Prostate gland (tissue), 2 donors: ENCODE measurements around the gene CTNND2. TPM values are rescaled to one million over a fixed set of nuclear protein-coding genes. Genes with fewer than 3 reads are reported as not detected.

Source experiments
- DNase-seq: peaks from one replicate; pipeline ENCODE4 v3.0.0-alpha.2; 2019; ENCODE audit warnings: low spot score
- H3K27ac ChIP-seq, 2 donors: fragments of 200-600 bp; sonication (generic); 2 replicates each; pipeline ENCODE4 v1.5.1; 2017 to 2019
- H3K27me3 ChIP-seq: fragments of 200-600 bp; sonication (generic); replicated peaks from 2 replicates; pipeline ENCODE4 v1.5.1; 2019; ENCODE audit not compliant: insufficient read depth
- H3K36me3 ChIP-seq, 2 donors: fragments of 200-600 bp; sonication (generic); 1 replicate in 1 of 2; 2 replicates in 1 of 2; pipeline versions ENCODE4 v1.5.1 to v1.8.1; 2017 to 2019
- H3K4me1 ChIP-seq: fragments of 200-600 bp; sonication (generic); replicated peaks from 2 replicates; pipeline ENCODE4 v1.5.1; 2019
- H3K4me3 ChIP-seq, 2 donors: fragments of 200-600 bp; sonication (generic); 2 replicates each; pipeline ENCODE4 v1.5.1; 2017 to 2019
- H3K9me3 ChIP-seq: fragments of 200-600 bp; sonication (generic); 2 replicates; pipeline ENCODE4 v1.5.1; 2017
- POLR2A ChIP-seq: fragments of 450-650 bp; IDR thresholded peaks from one replicate; pipeline ENCODE4 v1.6.1; 2016; ENCODE audit warnings: antibody characterized with exemption, mild to moderate bottlenecking
- POLR2AphosphoS5 ChIP-seq: sonication (generic); formaldehyde crosslinking; IDR thresholded peaks from one replicate; pipeline ENCODE4 v1.6.1; 2017; ENCODE audit warnings: antibody characterized with exemption
- whole genome bisulfite sequencing: methylation state at CpG from one replicate; pipeline ENCODE4 v1.1.5; 2018; 5-methylcytosine and 5-hydroxymethylcytosine counted together
- intact Hi-C: fragments of 100-400 bp; cut with DNase I; formaldehyde crosslinking; loops from one replicate; pipeline ENCODE4 v1.14.2; 2022
- total RNA-seq, 2 donors: library from RNA; depleted of rRNA; stranded (reverse); fragments of >200 nt; gene quantifications; one replicate each; pipeline ENCODE4 v1.1.0, GENCODE V29; 2016
- TF ChIP-seq, protein P1 (sequence below), 4 experiments: fragments of 200-600 bp in 2 of 4; fragments of 450-650 bp in 2 of 4; sonication (generic) in 2 of 4; IDR thresholded peaks; 1 replicate in 3 of 4; 2 replicates in 1 of 4; pipeline ENCODE4 v1.5.1; 2016 to 2019; ENCODE audit warnings: antibody characterized with exemption in 4 of 4, mild to moderate bottlenecking in 2 of 4, moderate library complexity in 2 of 4

The CTNND2 gene
- total RNA-seq, 2 donors from 2014 or later = 5.5 to 11.2 TPM

- Histone ChIP-seq H3K27ac (no peak overlapping the region), H3K27me3 (no peaks in the 10 kb centered on the region), H3K36me3 (no peaks in the 10 kb centered on the region), H3K9me3 (no peaks in the 10 kb centered on the region), H3K4me1 (no peaks in the 10 kb centered on the region), H3K4me3 (no peak overlapping the region)
- intact Hi-C loops = no loop called here
- 85% methylated on average over 5 of the region's 5 CpGs for WGBS
- DNase-seq = no peak
- no peak for TF ChIP-seq POLR2AphosphoS5
- no peak for TF ChIP-seq POLR2A
- TF ChIP-seq, protein P1, sequence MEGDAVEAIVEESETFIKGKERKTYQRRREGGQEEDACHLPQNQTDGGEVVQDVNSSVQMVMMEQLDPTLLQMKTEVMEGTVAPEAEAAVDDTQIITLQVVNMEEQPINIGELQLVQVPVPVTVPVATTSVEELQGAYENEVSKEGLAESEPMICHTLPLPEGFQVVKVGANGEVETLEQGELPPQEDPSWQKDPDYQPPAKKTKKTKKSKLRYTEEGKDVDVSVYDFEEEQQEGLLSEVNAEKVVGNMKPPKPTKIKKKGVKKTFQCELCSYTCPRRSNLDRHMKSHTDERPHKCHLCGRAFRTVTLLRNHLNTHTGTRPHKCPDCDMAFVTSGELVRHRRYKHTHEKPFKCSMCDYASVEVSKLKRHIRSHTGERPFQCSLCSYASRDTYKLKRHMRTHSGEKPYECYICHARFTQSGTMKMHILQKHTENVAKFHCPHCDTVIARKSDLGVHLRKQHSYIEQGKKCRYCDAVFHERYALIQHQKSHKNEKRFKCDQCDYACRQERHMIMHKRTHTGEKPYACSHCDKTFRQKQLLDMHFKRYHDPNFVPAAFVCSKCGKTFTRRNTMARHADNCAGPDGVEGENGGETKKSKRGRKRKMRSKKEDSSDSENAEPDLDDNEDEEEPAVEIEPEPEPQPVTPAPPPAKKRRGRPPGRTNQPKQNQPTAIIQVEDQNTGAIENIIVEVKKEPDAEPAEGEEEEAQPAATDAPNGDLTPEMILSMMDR (IDR thresholded peaks at IDR 0.05) = no peak
Measured at GRCh38 chr5:11181940-11182339, 722.3 kb downstream of the CTNND2 start.

DNA sequence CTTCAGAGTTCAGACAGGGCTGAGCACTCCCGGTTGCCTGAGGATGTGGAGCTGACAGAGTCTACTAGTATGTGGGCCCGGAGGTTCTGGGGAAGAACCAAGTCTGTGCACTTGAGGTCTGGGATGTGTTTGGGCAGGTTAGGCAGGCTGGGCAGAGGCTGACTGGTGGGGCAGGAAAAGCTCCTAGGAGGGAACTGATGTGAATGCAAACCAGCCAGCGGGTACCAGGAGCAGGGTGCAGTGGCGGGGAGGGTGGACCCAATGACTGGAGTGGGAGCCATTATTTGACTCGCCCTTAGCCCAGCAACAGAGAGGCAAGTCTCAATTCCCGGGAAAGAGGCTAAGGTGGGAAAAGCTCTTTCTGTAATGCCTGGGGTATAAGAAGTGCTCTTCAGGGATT, 723.4 kb downstream of the CTNND2 start:
- WGBS = 80% methylated on average over 6 of the region's 6 CpGs
- DNase-seq = no peak
- intact Hi-C loops = no loop called here

GRCh38 chr5:11177999-11178711, 726.1 kb downstream of the CTNND2 start:
- Histone ChIP-seq H3K36me3 (no peaks in the 10 kb centered on the region), H3K4me3 (no peak overlapping the region), H3K4me1 (no peaks in the 10 kb centered on the region), H3K9me3 (no peaks in the 10 kb centered on the region), H3K27me3 (no peaks in the 10 kb centered on the region), H3K27ac (no peak overlapping the region)
- intact Hi-C loops = no loop called here
- 97% methylated on average over 2 of the region's 2 CpGs for WGBS
- DNase-seq = no peak
- TF ChIP-seq, protein P1 (IDR thresholded peaks at IDR 0.05) = no peak
- TF ChIP-seq POLR2A (no peak), POLR2AphosphoS5 (no peak)

More for the DNA sequence above, 723.4 kb downstream of the CTNND2 start:
- Histone ChIP-seq H3K27ac (no peak overlapping the region), H3K9me3 (no peaks in the 10 kb centered on the region), H3K4me3 (no peak overlapping the region), H3K4me1 (no peaks in the 10 kb centered on the region), H3K36me3 (no peaks in the 10 kb centered on the region), H3K27me3 (no peaks in the 10 kb centered on the region)
- TF ChIP-seq, protein P1 (IDR thresholded peaks at IDR 0.05) = no peak
- TF ChIP-seq POLR2AphosphoS5 (no peak), POLR2A (no peak)

- H3K4me1 ChIP-seq = no peaks in the 10 kb centered on the region
- no peaks in the 10 kb centered on the region for H3K27me3 ChIP-seq
- DNase-seq = no peak
- no peak overlapping the region for H3K4me3 ChIP-seq
- H3K27ac ChIP-seq = no peak overlapping the region
- H3K9me3 ChIP-seq = no peaks in the 10 kb centered on the region
- intact Hi-C loops = no loop called here
- TF ChIP-seq, protein P1 (IDR thresholded peaks at IDR 0.05) = no peak
- TF ChIP-seq POLR2AphosphoS5 (no peak), POLR2A (no peak)
- 44% methylated on average over 7 of the region's 7 CpGs for WGBS
- no peaks in the 10 kb centered on the region for H3K36me3 ChIP-seq
Measured at GRCh38 chr5:11174591-11174990, 729.7 kb downstream of the CTNND2 start.

DNA sequence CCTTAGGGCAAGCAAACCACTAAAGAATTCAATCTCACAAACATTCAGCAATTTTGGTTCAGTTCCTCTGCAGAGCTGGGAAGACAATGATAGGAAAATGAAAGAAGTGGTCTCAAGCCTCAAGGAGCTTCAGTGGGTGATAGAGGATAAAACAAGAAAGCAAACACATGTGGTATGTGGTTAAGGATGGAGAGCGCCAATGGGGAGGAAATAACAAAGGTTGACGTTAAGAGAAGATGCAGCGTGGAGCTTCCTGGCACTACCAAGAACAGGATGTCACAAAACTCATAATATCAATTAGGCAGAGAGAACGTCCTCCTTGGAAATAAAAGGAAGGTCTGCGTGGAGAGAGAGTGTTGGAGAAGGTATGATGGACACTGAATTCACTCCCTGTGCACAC, 731.8 kb downstream of the CTNND2 start:
- no peaks in the 10 kb centered on the region for H3K9me3 ChIP-seq
- no peaks in the 10 kb centered on the region for H3K4me1 ChIP-seq
- DNase-seq = no peak
- TF ChIP-seq, protein P1 (IDR thresholded peaks at IDR 0.05) = no peak
- TF ChIP-seq POLR2AphosphoS5 = no peak
- intact Hi-C loops = no loop called here
- H3K36me3 ChIP-seq = no peaks in the 10 kb centered on the region
- H3K27me3 ChIP-seq = no peaks in the 10 kb centered on the region
- no peak overlapping the region for H3K27ac ChIP-seq
- H3K4me3 ChIP-seq = no peak overlapping the region
- WGBS = 52% methylated on average over 5 of the region's 5 CpGs
